Measurements from ENCODE around the gene CFAP61. TPM values are rescaled to one million over a fixed set of nuclear protein-coding genes. Genes with fewer than 3 reads are reported as not detected.

The CFAP61 gene
- total and polyA plus RNA-seq, 9 donors: 0.37 to 4.7 (median 2.2) TPM

- H3K4me1 ChIP-seq (ENCODE audit: control insufficient read depth, insufficient read depth, low read length): peaks cover 3% of the 10 kb centered on the region
- H3K27ac ChIP-seq (ENCODE audit: low read length): no peak overlapping the region
- no CpG with 5 or more reads among the region's 1 CpG for WGBS (ENCODE audit: insufficient coverage)
- no peaks in the 10 kb centered on the region for H3K9me3 ChIP-seq (replicated peaks; ENCODE audit: control insufficient read depth, low read depth, low read length)
- no peaks in the 10 kb centered on the region for H3K36me3 ChIP-seq (ENCODE audit: control insufficient read depth, insufficient read depth, low read length)
- no peak overlapping the region for H3K4me3 ChIP-seq (ENCODE audit: low read length)
- no peaks in the 10 kb centered on the region for H3K27me3 ChIP-seq (ENCODE audit: control insufficient read depth, insufficient read depth, low read length)
- no peak for DNase-seq
Measured at GRCh38 chr20:20205862-20206236, 153.5 kb downstream of the CFAP61 start.

GRCh38 chr20:20206788-20207187 lies 154.5 kb downstream of the CFAP61 start:
- Histone ChIP-seq H3K4me3 (ENCODE audit: low read length) (no peak overlapping the region), H3K9me3 (replicated peaks; ENCODE audit: control insufficient read depth, low read depth, low read length) (no peaks in the 10 kb centered on the region), H3K36me3 (ENCODE audit: control insufficient read depth, insufficient read depth, low read length) (no peaks in the 10 kb centered on the region), H3K27ac (ENCODE audit: low read length) (no peak overlapping the region), H3K4me1 (ENCODE audit: control insufficient read depth, insufficient read depth, low read length) (peaks cover 3% of the 10 kb centered on the region), H3K27me3 (ENCODE audit: control insufficient read depth, insufficient read depth, low read length) (no peaks in the 10 kb centered on the region)
- DNase-seq: no peak
- no CpG with 5 or more reads among the region's 1 CpG for WGBS (ENCODE audit: insufficient coverage)

DNA sequence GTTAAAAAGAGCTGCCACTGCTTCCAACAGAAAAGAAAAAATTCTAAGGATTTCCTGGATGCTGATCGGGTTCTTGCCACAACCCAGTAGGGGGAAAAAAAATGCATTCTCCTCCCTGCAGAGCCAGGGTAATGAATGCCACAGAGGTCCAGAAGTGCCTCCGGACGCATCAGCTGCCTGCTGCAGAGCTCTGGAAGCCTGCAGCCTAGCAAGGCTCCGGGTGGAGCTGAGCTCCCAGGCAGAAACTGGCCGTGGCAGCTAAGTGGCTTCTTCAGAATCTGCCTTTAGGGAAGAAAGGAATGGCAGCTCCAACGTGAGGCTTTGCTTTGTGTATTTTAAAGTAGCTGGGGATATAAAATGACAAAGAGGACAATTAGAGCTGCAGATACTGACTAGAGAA lies 155.0 kb downstream of the CFAP61 start:
- H3K27me3 ChIP-seq (ENCODE audit: control insufficient read depth, insufficient read depth, low read length): no peaks in the 10 kb centered on the region
- DNase-seq: no peak
- no peaks in the 10 kb centered on the region for H3K9me3 ChIP-seq (replicated peaks; ENCODE audit: control insufficient read depth, low read depth, low read length)
- H3K27ac ChIP-seq (ENCODE audit: low read length): no peak overlapping the region
- WGBS (ENCODE audit: insufficient coverage): 8% methylated on average over 5 of the region's 6 CpGs
- H3K36me3 ChIP-seq (ENCODE audit: control insufficient read depth, insufficient read depth, low read length): no peaks in the 10 kb centered on the region
- H3K4me1 ChIP-seq (ENCODE audit: control insufficient read depth, insufficient read depth, low read length): peaks cover 3% of the 10 kb centered on the region
- no peak overlapping the region for H3K4me3 ChIP-seq (ENCODE audit: low read length)

DNA sequence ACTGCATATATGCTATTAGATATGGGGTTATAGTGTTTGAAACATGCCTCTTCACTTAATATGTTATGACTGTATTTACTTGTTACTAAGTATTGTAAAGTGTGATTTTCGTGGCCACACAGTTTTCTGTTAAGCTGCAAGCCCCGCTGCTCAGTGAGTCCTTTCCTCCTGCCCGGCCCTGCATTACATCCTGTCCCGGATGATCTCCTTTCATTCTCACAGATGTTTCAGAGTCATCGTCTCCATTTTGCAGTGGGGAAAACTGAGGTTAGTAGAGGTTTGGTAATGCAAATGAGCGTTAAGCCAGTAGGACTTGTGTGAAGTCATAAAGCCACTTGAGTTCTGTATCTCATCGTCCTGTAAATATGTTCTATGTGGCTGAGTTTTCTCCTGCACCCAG lies 155.5 kb downstream of the CFAP61 start:
- WGBS (ENCODE audit: insufficient coverage): 86% methylated on average over 1 of the region's 7 CpGs
- Histone ChIP-seq H3K9me3 (replicated peaks; ENCODE audit: control insufficient read depth, low read depth, low read length) (no peaks in the 10 kb centered on the region), H3K27me3 (ENCODE audit: control insufficient read depth, insufficient read depth, low read length) (no peaks in the 10 kb centered on the region), H3K4me3 (ENCODE audit: low read length) (no peak overlapping the region), H3K27ac (ENCODE audit: low read length) (no peak overlapping the region), H3K36me3 (ENCODE audit: control insufficient read depth, insufficient read depth, low read length) (no peaks in the 10 kb centered on the region), H3K4me1 (ENCODE audit: control insufficient read depth, insufficient read depth, low read length) (peaks cover 3% of the 10 kb centered on the region)
- DNase-seq: no peak

DNA sequence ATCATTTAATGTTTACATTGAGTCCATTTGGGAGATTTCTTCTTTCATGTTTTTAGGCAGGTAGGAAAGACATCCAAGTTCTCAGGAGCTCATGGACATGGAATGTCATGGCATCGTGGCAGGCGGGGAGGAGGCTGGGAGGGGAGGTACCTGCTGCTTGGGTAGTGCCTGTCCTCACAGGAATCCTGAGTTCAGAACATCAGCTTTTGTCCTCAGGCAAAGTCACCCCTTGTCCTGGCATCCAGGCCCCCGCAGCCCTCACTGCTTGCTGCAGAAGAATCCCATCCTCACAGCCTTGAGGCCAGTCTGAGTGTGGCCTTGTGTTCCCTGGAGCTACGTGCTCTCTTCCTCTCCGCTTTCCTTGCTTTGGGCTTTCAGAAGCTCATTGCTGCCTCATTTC lies 157.4 kb downstream of the CFAP61 start:
- H3K4me1 ChIP-seq (ENCODE audit: control insufficient read depth, insufficient read depth, low read length): no peaks in the 10 kb centered on the region
- H3K9me3 ChIP-seq (replicated peaks; ENCODE audit: control insufficient read depth, low read depth, low read length): no peaks in the 10 kb centered on the region
- no peak for DNase-seq
- H3K27me3 ChIP-seq (ENCODE audit: control insufficient read depth, insufficient read depth, low read length): no peaks in the 10 kb centered on the region
- no peak overlapping the region for H3K27ac ChIP-seq (ENCODE audit: low read length)
- 81% methylated on average over 5 of the region's 5 CpGs for WGBS (ENCODE audit: insufficient coverage)
- no peaks in the 10 kb centered on the region for H3K36me3 ChIP-seq (ENCODE audit: control insufficient read depth, insufficient read depth, low read length)
- no peak overlapping the region for H3K4me3 ChIP-seq (ENCODE audit: low read length)

- Histone ChIP-seq H3K4me1 (ENCODE audit: control insufficient read depth, insufficient read depth, low read length) (no peaks in the 10 kb centered on the region), H3K27me3 (ENCODE audit: control insufficient read depth, insufficient read depth, low read length) (no peaks in the 10 kb centered on the region), H3K4me3 (ENCODE audit: low read length) (no peak overlapping the region), H3K9me3 (replicated peaks; ENCODE audit: control insufficient read depth, low read depth, low read length) (no peaks in the 10 kb centered on the region), H3K27ac (ENCODE audit: low read length) (no peak overlapping the region), H3K36me3 (ENCODE audit: control insufficient read depth, insufficient read depth, low read length) (no peaks in the 10 kb centered on the region)
- 83% methylated on average over 1 of the region's 5 CpGs for WGBS (ENCODE audit: insufficient coverage)
- no peak for DNase-seq
Measured at GRCh38 chr20:20210327-20210726, 158.0 kb downstream of the CFAP61 start.

DNA sequence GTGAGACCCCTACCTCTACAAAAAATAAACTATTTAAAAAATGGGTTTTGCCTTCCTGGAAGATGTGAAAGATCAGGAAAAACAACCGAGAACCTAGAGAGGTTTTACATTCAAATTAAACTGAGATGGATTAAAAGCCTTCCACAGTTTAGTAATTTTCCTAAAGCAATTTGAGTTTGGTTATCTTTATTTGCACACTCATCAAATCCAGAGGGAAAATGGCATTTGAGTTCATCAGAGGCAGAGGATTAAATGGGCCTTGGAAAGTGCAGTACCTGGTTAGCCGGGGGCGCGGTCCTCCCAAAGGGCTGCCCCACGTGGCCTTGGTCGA lies 158.6 kb downstream of the CFAP61 start:
- 63% methylated on average over 5 of the region's 6 CpGs for WGBS (ENCODE audit: insufficient coverage)
- no peaks in the 10 kb centered on the region for H3K27me3 ChIP-seq (ENCODE audit: control insufficient read depth, insufficient read depth, low read length)
- H3K27ac ChIP-seq (ENCODE audit: low read length): no peak overlapping the region
- no peaks in the 10 kb centered on the region for H3K9me3 ChIP-seq (replicated peaks; ENCODE audit: control insufficient read depth, low read depth, low read length)
- no peaks in the 10 kb centered on the region for H3K36me3 ChIP-seq (ENCODE audit: control insufficient read depth, insufficient read depth, low read length)
- H3K4me1 ChIP-seq (ENCODE audit: control insufficient read depth, insufficient read depth, low read length): no peaks in the 10 kb centered on the region
- no peak overlapping the region for H3K4me3 ChIP-seq (ENCODE audit: low read length)
- DNase-seq: no peak

GRCh38 chr20:20211274-20211987 lies 159.1 kb downstream of the CFAP61 start:
- DNase-seq: no peak
- Histone ChIP-seq H3K36me3 (ENCODE audit: control insufficient read depth, insufficient read depth, low read length) (no peaks in the 10 kb centered on the region), H3K9me3 (replicated peaks; ENCODE audit: control insufficient read depth, low read depth, low read length) (no peaks in the 10 kb centered on the region), H3K27ac (ENCODE audit: low read length) (no peak overlapping the region), H3K27me3 (ENCODE audit: control insufficient read depth, insufficient read depth, low read length) (no peaks in the 10 kb centered on the region), H3K4me3 (ENCODE audit: low read length) (no peak overlapping the region), H3K4me1 (ENCODE audit: control insufficient read depth, insufficient read depth, low read length) (peaks cover 2% of the 10 kb centered on the region)
- WGBS (ENCODE audit: insufficient coverage): no CpG with 5 or more reads among the region's 5 CpGs

DNA sequence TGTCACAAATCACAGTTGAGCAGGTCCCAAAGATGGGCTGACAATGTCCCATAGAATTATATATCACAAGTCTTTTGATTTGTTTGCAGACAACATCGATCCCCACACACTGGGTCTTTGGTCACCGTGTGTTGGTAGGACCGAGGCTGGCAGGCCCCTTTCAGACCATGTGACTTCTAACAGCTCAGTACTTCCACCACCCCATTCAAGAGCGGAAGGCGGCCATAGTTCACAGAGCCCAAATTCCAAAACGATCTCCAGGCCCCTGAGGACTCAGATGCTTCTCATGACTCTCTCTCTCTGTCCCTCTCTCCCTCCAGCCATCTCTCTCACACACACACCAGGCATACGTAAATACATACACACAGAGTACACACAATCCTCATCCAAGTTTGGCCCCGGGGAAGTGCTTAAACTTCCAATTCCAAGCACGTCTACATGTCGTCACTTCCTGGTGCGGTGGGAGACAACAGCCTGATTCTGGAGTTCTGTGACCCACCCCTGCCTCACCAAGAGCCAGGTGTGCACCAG lies 159.7 kb downstream of the CFAP61 start:
- 60% methylated on average over 11 of the region's 11 CpGs for WGBS (ENCODE audit: insufficient coverage)
- Histone ChIP-seq H3K9me3 (replicated peaks; ENCODE audit: control insufficient read depth, low read depth, low read length) (no peaks in the 10 kb centered on the region), H3K27me3 (ENCODE audit: control insufficient read depth, insufficient read depth, low read length) (no peaks in the 10 kb centered on the region), H3K36me3 (ENCODE audit: control insufficient read depth, insufficient read depth, low read length) (no peaks in the 10 kb centered on the region), H3K4me3 (ENCODE audit: low read length) (no peak overlapping the region), H3K4me1 (ENCODE audit: control insufficient read depth, insufficient read depth, low read length) (peaks cover 2% of the 10 kb centered on the region), H3K27ac (ENCODE audit: low read length) (no peak overlapping the region)
- DNase-seq: no peak

GRCh38 chr20:20212675-20213096 lies 160.4 kb downstream of the CFAP61 start:
- DNase-seq: no peak

More at GRCh38 chr20:20212675-20213096, 160.4 kb downstream of the CFAP61 start:
- Histone ChIP-seq H3K36me3 (ENCODE audit: control insufficient read depth, insufficient read depth, low read length) (no peaks in the 10 kb centered on the region), H3K4me1 (ENCODE audit: control insufficient read depth, insufficient read depth, low read length) (peaks cover 2% of the 10 kb centered on the region), H3K27ac (ENCODE audit: low read length) (no peak overlapping the region), H3K4me3 (ENCODE audit: low read length) (no peak overlapping the region), H3K27me3 (ENCODE audit: control insufficient read depth, insufficient read depth, low read length) (no peaks in the 10 kb centered on the region), H3K9me3 (replicated peaks; ENCODE audit: control insufficient read depth, low read depth, low read length) (no peaks in the 10 kb centered on the region)
- WGBS (ENCODE audit: insufficient coverage): 85% methylated on average over 2 of the region's 5 CpGs

All from muscle of leg (tissue), 11 donors.